ENCODE results near the gene CLPTM1L. TPM values are rescaled to one million over a fixed set of nuclear protein-coding genes. Genes with fewer than 3 reads are reported as not detected.
"Not testable (repeated sequence)": the region's sequence is repeated elsewhere in the genome, so short reads cannot be mapped to it uniquely, and the experiment has no call there.

CLPTM1L gene
- total and polyA plus RNA-seq, 7 donors: 33.1 to 90.5 (median 52.5) TPM

DNA sequence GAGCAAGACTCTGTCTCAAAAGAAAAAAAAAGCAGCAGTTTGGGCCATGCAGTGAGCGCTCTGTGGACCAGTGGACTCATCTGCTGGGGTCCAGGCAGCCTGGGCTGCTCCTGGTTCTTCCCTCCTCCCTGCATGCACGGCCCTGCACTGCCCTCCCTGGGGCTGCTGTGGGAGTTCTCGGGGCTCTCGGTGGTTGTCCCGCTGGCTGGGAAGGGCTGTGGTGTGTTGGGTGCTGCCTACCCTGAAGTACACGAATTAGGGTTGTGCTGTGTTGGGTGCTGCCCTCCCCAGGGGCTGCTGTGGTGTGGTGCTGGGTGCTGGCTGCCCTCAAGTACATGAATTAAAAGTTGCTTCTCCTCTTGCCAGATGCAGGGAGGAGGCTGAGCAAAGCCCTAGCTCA is 18.3 kb upstream of the CLPTM1L start:
- no peak for TF ChIP-seq POLR2AphosphoS5 (IDR thresholded peaks at IDR 0.05)
- TF ChIP-seq, protein P1, sequence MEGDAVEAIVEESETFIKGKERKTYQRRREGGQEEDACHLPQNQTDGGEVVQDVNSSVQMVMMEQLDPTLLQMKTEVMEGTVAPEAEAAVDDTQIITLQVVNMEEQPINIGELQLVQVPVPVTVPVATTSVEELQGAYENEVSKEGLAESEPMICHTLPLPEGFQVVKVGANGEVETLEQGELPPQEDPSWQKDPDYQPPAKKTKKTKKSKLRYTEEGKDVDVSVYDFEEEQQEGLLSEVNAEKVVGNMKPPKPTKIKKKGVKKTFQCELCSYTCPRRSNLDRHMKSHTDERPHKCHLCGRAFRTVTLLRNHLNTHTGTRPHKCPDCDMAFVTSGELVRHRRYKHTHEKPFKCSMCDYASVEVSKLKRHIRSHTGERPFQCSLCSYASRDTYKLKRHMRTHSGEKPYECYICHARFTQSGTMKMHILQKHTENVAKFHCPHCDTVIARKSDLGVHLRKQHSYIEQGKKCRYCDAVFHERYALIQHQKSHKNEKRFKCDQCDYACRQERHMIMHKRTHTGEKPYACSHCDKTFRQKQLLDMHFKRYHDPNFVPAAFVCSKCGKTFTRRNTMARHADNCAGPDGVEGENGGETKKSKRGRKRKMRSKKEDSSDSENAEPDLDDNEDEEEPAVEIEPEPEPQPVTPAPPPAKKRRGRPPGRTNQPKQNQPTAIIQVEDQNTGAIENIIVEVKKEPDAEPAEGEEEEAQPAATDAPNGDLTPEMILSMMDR (IDR thresholded peaks at IDR 0.05): no peak
- no peak for TF ChIP-seq EP300 (IDR thresholded peaks at IDR 0.05)
- no peak for TF ChIP-seq POLR2A (IDR thresholded peaks at IDR 0.05)
- no peak for DNase-seq
- Histone ChIP-seq H3K27me3 (peaks cover 3 to 63% (median 28%) of the 10 kb centered on the region in 3 donors), H3K4me3 (no peak overlapping the region), H3K36me3 (no peaks in the 10 kb centered on the region), H3K9me3 (no peaks in the 10 kb centered on the region), H3K4me1 (no peaks in the 10 kb centered on the region), H3K27ac (no peak overlapping the region)
- intact Hi-C loops (cut with DNase I): no loop called here
- WGBS, 2 donors: 33 to 41% methylated on average over 6 of the region's 6 CpGs

DNA sequence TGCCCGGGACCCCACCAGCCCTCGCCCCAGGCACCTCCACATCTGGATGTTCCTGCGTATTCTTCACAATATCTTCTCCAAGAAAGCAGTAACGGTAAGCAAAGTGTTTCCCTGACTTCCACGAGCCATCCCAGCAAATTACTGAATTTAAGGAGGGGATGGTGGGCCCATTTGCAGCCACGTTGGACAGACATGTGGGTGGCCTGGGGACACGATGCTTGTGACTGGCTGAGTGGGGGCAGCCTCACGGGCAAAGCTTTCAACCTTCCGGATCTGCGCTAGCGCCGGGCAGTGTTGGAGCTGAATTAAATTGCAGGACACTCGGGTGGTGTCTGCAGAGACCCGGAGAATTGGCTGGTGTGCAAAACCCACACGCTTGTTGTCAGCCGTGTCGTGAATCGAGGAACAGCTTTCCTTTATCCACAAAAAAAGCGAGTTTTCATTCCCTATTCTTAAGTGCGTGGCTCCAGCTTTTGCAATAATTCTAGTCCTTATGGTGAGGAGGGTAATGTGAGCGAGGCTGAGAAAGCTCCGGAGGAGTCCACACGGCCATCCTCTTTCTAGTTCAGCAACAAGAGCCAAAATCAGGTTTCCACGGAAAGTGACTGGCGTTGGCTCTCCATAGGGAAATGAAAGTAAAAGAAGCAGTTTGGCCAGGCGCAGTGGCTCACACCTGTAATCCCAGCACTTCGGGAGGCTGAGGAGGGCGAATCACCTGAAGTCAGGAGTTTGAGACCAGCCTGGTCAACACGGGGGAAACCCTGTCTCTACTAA is 17.5 kb upstream of the CLPTM1L start:
- no peak for TF ChIP-seq POLR2A (IDR thresholded peaks at IDR 0.05)
- no peak overlapping the region for H3K4me3 ChIP-seq
- no peaks in the 10 kb centered on the region for H3K4me1 ChIP-seq
- no peaks in the 10 kb centered on the region for H3K36me3 ChIP-seq
- DNase-seq: no peak
- intact Hi-C loops (cut with DNase I): no loop called here
- no peak overlapping the region for H3K27ac ChIP-seq
- 75 to 87% methylated on average over 29 of the region's 29 CpGs for WGBS, 2 donors
- no peaks in the 10 kb centered on the region for H3K9me3 ChIP-seq
- H3K27me3 ChIP-seq: peaks cover 3 to 70% (median 35%) of the 10 kb centered on the region in 3 donors

DNA sequence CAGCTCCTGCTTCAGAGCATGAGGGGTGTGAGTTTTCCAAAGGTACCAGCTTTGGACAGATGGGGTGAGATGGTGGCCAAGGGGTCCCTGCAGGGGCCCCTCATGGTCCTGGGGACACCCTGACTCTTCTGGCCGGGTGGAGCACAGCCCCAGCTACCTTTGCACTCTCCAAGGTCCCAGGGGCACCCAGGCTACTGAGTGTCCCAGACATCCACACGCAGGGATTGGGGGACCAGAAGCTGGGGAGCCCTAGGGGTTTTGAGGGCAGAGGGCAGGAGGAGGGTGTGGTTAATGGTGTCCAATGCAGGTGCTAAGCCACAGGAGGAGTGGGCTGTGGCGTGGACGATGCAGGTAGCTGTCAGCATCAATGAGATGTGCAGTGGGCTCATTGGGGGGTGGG is 16.0 kb upstream of the CLPTM1L start:
- Histone ChIP-seq H3K36me3 (no peaks in the 10 kb centered on the region), H3K9me3 (no peaks in the 10 kb centered on the region), H3K4me3 (no peak overlapping the region), H3K4me1 (no peaks in the 10 kb centered on the region), H3K27me3 (peaks cover 3 to 77% (median 36%) of the 10 kb centered on the region in 3 donors), H3K27ac (no peak overlapping the region)
- 75 to 79% methylated on average over 4 of the region's 4 CpGs for WGBS, 2 donors
- no peak for DNase-seq
- intact Hi-C loops (cut with DNase I): no loop called here
- TF ChIP-seq, protein P1 (IDR thresholded peaks at IDR 0.05): no peak
- TF ChIP-seq POLR2AphosphoS5 (IDR thresholded peaks at IDR 0.05) (no peak), POLR2A (IDR thresholded peaks at IDR 0.05) (no peak), EP300 (IDR thresholded peaks at IDR 0.05) (no peak)

DNA sequence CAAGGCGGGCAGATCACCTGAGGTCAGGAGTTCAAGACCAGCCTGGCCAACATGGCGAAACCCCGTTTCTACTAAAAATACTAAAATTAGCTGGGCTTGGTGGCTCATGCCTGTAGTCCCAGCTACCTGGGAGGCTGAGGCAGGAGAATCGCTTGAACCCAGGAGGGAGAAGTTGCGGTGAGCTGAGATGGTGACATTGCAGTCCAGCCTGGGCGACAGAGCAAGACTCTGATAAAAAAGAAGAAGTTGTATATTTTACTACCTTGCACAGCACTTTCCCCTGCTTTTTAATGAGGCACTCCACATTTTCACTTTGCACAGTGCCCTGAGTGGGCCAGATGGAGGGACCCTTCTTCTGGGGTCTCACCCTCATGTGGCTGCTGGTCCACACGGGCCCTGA is 15.5 kb upstream of the CLPTM1L start:
- 76 to 78% methylated on average over 7 of the region's 7 CpGs for WGBS, 2 donors
- H3K27ac ChIP-seq; H3K4me1 ChIP-seq; H3K9me3 ChIP-seq; H3K4me3 ChIP-seq; DNase-seq; H3K36me3 ChIP-seq; intact Hi-C loops (cut with DNase I): not testable (repeated sequence)
- peaks cover 3 to 77% (median 36%) of the 10 kb centered on the region in 3 donors for H3K27me3 ChIP-seq

DNA sequence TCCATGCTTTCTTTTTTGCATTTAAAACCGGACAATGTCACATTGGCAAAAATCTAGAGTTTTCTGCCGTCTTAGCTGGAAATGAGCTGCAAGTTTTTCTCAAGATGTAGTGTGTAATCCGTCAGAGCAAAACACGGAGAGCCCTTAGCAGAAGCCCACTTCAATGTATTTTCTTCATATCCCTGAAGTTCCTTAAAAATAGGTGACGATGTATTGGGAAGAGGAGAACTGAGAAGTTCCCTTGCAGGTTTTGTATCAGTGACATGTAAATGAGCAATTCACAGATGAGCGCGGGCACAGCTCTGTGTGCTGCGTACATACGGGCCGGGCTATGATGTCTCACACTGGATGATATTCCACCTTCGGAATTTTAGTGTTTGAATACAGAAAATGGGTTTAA is 14.8 kb upstream of the CLPTM1L start:
- Histone ChIP-seq H3K36me3 (no peaks in the 10 kb centered on the region), H3K9me3 (no peaks in the 10 kb centered on the region), H3K4me1 (no peaks in the 10 kb centered on the region), H3K4me3 (no peak overlapping the region), H3K27ac (no peak overlapping the region), H3K27me3 (peaks cover 3 to 75% (median 36%) of the 10 kb centered on the region in 3 donors)
- intact Hi-C loops (cut with DNase I): no loop called here
- DNase-seq: no peak
- WGBS, 2 donors: 83 to 89% methylated on average over 11 of the region's 11 CpGs
- TF ChIP-seq EP300 (IDR thresholded peaks at IDR 0.05): no peak
- TF ChIP-seq, protein P1 (IDR thresholded peaks at IDR 0.05): no peak
- TF ChIP-seq POLR2AphosphoS5 (IDR thresholded peaks at IDR 0.05): no peak
- no peak for TF ChIP-seq POLR2A (IDR thresholded peaks at IDR 0.05)

Measured in sigmoid colon (tissue), 7 donors.